Putamen (tissue), 1 donor: ENCODE measurements around the gene ALDH9A1.
"Not testable (repeated sequence)": the region's sequence is repeated elsewhere in the genome, so short reads cannot be mapped to it uniquely, and the experiment has no call there.

Source experiments
- DNase-seq: peaks from one replicate; pipeline ENCODE4 v3.0.0-alpha.2; 2016; ENCODE audit warnings: low spot score

The ALDH9A1 gene

GRCh38 chr1:165645654-165646366 lies 52.6 kb downstream of the ALDH9A1 start:
- DNase-seq: no peak

GRCh38 chr1:165644064-165644735 lies 54.2 kb downstream of the ALDH9A1 start:
- DNase-seq: no peak

GRCh38 chr1:165641231-165641987 lies 57.0 kb downstream of the ALDH9A1 start:
- no peak for DNase-seq

- DNase-seq: no peak
These were observed 58.3 kb downstream of the ALDH9A1 start for GRCh38 chr1:165639821-165640623.

GRCh38 chr1:165638211-165638610 lies 60.2 kb downstream of the ALDH9A1 start:
- DNase-seq: not testable (repeated sequence)

- no peak for DNase-seq
These were observed 60.9 kb downstream of the ALDH9A1 start for GRCh38 chr1:165637427-165637826.

GRCh38 chr1:165635823-165636222 lies 62.5 kb downstream of the ALDH9A1 start:
- no peak for DNase-seq

GRCh38 chr1:165635329-165635728 lies 63.0 kb downstream of the ALDH9A1 start:
- DNase-seq: no peak

- DNase-seq: no peak
These were observed 64.0 kb downstream of the ALDH9A1 start for GRCh38 chr1:165634154-165634921.

GRCh38 chr1:165633614-165634013 lies 64.7 kb downstream of the ALDH9A1 start:
- no peak for DNase-seq

GRCh38 chr1:165632491-165632890 lies 65.9 kb downstream of the ALDH9A1 start:
- peak; percentile 18 for DNase-seq

- DNase-seq: no peak
These were observed 66.3 kb downstream of the ALDH9A1 start for GRCh38 chr1:165632152-165632469.

GRCh38 chr1:165631342-165632151 lies 66.8 kb downstream of the ALDH9A1 start:
- peak; percentile 32 for DNase-seq

GRCh38 chr1:165630629-165631341 lies 67.6 kb downstream of the ALDH9A1 start, which contains the start of gene MGST3:
Gene MGST3, plus strand, starts transcription at chr1:165631234. Its CDS starts 18,614 bp downstream, at chr1:165649848.
- DNase-seq: peak; percentile 98

GRCh38 chr1:165629848-165630628 lies 68.3 kb downstream of the ALDH9A1 start:
- DNase-seq: no peak

- DNase-seq: no peak
These were observed 69.2 kb downstream of the ALDH9A1 start for GRCh38 chr1:165629151-165629550.

- no peak for DNase-seq
These were observed 70.1 kb downstream of the ALDH9A1 start for GRCh38 chr1:165628147-165628822.

GRCh38 chr1:165624441-165624840 lies 73.9 kb downstream of the ALDH9A1 start:
- DNase-seq: no peak
